C4-2B (cell line): ENCODE results near the gene YWHAG.
"Not testable (repeated sequence)": the region's sequence is repeated elsewhere in the genome, so short reads cannot be mapped to it uniquely, and the experiment has no call there.

Experiments used
- CTCF ChIP-seq: fragments of 450-650 bp; conservative IDR thresholded peaks from 2 replicates; pipeline ENCODE4 v1.5.1; 2017; ENCODE audit warnings: mild to moderate bottlenecking
- ZFX ChIP-seq: fragments of 450-650 bp; IDR thresholded peaks from 2 replicates; pipeline ENCODE4 v1.6.1; 2017

- TF ChIP-seq CTCF, ZFX: not testable (repeated sequence)
Measured at GRCh38 chr7:76387789-76388188, 29.0 kb upstream of the YWHAG start.
